Brain microvascular endothelial cell (primary cell): ENCODE data around the gene HBG2.

Source experiments
- DNase-seq: peaks from one replicate; pipeline ENCODE4 v3.0.0-alpha.2; 2020
- H3K27ac ChIP-seq: fragments of 250-450 bp; sonication (Bioruptor Pico); 2 replicates; pipeline ENCODE4 v1.5.1; 2020; ENCODE audit warnings: mild to moderate bottlenecking, moderate library complexity
- H3K27me3 ChIP-seq: fragments of 250-450 bp; sonication (Bioruptor Pico); replicated peaks from 2 replicates; pipeline ENCODE4 v1.5.1; 2020; ENCODE audit warnings: mild to moderate bottlenecking
- H3K36me3 ChIP-seq: fragments of 250-450 bp; sonication (Bioruptor Pico); replicated peaks from 2 replicates; pipeline ENCODE4 v1.5.1; 2020; ENCODE audit warnings: mild to moderate bottlenecking
- H3K4me3 ChIP-seq: 2 replicates; pipeline ENCODE4 v1.5.1; 2011; ENCODE audit warnings: low read depth, mild to moderate bottlenecking, control low read depth, low read length, moderate library complexity
- in situ Hi-C: cut with HindIII; loops from 2 replicates; pipeline ENCODE4 v1.10.0; 2017; ENCODE audit warnings: low sequenced_read_pairs, low pct_ligation_motif_present
- TF ChIP-seq, protein P1 (sequence below): IDR thresholded peaks from 2 replicates; pipeline ENCODE4 v1.5.1; 2011; ENCODE audit warnings: low read depth, mild to moderate bottlenecking, moderate library complexity, low read length, control low read depth, inconsistent platforms; ENCODE audit errors: missing control alignments

The HBG2 gene

DNA sequence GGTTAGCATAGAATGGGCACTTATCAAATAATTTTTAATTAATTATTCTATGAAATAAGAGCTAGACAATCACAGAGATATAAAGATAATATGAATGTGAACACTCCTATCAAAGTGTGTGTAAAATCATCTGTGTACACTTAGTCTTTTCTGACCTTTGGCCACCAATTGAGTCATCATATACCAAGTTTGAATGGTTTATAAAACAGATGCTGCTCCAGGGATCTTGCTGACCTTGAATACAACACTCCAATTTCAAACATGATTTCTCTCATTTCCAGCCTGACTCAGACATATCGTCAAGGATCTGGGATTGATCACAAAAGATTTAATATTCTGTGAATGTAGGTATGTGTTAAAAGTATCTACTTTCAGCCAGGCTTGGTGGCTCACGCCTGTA, 51.2 kb downstream of the HBG2 start:
- Histone ChIP-seq H3K27ac (no peak overlapping the region), H3K27me3 (no peaks in the 10 kb centered on the region), H3K36me3 (no peaks in the 10 kb centered on the region), H3K4me3 (no peak overlapping the region)
- in situ Hi-C loops: no loop called here
- TF ChIP-seq, protein P1, sequence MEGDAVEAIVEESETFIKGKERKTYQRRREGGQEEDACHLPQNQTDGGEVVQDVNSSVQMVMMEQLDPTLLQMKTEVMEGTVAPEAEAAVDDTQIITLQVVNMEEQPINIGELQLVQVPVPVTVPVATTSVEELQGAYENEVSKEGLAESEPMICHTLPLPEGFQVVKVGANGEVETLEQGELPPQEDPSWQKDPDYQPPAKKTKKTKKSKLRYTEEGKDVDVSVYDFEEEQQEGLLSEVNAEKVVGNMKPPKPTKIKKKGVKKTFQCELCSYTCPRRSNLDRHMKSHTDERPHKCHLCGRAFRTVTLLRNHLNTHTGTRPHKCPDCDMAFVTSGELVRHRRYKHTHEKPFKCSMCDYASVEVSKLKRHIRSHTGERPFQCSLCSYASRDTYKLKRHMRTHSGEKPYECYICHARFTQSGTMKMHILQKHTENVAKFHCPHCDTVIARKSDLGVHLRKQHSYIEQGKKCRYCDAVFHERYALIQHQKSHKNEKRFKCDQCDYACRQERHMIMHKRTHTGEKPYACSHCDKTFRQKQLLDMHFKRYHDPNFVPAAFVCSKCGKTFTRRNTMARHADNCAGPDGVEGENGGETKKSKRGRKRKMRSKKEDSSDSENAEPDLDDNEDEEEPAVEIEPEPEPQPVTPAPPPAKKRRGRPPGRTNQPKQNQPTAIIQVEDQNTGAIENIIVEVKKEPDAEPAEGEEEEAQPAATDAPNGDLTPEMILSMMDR: no peak
- no peak for DNase-seq
